ENCODE data around the gene ALPP.

DNA sequence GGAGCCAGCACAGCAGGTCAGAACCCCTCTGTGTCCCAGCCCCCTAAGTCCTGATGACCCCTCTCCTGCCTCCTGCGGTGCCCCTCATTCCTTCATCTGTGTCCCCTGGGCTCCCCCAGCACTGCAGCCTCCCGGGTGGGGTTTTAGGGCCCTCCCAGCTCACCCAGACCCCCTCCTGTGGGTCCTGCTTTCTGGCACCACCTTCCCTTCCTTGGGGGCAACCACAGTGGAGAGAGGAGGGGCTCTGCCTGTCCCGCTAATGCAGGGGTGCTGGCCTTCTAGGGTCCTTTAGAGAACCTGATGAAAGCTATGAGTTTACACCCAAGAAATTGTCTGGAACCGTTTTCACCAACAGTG, 42.7 kb upstream of the ALPP start:
- TF ChIP-seq, protein P1, sequence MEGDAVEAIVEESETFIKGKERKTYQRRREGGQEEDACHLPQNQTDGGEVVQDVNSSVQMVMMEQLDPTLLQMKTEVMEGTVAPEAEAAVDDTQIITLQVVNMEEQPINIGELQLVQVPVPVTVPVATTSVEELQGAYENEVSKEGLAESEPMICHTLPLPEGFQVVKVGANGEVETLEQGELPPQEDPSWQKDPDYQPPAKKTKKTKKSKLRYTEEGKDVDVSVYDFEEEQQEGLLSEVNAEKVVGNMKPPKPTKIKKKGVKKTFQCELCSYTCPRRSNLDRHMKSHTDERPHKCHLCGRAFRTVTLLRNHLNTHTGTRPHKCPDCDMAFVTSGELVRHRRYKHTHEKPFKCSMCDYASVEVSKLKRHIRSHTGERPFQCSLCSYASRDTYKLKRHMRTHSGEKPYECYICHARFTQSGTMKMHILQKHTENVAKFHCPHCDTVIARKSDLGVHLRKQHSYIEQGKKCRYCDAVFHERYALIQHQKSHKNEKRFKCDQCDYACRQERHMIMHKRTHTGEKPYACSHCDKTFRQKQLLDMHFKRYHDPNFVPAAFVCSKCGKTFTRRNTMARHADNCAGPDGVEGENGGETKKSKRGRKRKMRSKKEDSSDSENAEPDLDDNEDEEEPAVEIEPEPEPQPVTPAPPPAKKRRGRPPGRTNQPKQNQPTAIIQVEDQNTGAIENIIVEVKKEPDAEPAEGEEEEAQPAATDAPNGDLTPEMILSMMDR (IDR thresholded peaks at IDR 0.05; ENCODE audit: insufficient read depth, low read length): no peak
- no peak for TF ChIP-seq POLR2AphosphoS5 (IDR thresholded peaks at IDR 0.05; ENCODE audit: low read depth)
- no peak for TF ChIP-seq GABPA (IDR thresholded peaks at IDR 0.05; ENCODE audit: low read depth)
- TF ChIP-seq, protein P2, sequence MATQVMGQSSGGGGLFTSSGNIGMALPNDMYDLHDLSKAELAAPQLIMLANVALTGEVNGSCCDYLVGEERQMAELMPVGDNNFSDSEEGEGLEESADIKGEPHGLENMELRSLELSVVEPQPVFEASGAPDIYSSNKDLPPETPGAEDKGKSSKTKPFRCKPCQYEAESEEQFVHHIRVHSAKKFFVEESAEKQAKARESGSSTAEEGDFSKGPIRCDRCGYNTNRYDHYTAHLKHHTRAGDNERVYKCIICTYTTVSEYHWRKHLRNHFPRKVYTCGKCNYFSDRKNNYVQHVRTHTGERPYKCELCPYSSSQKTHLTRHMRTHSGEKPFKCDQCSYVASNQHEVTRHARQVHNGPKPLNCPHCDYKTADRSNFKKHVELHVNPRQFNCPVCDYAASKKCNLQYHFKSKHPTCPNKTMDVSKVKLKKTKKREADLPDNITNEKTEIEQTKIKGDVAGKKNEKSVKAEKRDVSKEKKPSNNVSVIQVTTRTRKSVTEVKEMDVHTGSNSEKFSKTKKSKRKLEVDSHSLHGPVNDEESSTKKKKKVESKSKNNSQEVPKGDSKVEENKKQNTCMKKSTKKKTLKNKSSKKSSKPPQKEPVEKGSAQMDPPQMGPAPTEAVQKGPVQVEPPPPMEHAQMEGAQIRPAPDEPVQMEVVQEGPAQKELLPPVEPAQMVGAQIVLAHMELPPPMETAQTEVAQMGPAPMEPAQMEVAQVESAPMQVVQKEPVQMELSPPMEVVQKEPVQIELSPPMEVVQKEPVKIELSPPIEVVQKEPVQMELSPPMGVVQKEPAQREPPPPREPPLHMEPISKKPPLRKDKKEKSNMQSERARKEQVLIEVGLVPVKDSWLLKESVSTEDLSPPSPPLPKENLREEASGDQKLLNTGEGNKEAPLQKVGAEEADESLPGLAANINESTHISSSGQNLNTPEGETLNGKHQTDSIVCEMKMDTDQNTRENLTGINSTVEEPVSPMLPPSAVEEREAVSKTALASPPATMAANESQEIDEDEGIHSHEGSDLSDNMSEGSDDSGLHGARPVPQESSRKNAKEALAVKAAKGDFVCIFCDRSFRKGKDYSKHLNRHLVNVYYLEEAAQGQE (IDR thresholded peaks at IDR 0.05; ENCODE audit: insufficient replicate concordance, low read depth): no peak
- no peak for TF ChIP-seq SPI1 (IDR thresholded peaks at IDR 0.05; ENCODE audit: borderline replicate concordance, low read depth)

Data from HL-60 (cell line).